ENCODE data around the gene TSPAN7.

DNA sequence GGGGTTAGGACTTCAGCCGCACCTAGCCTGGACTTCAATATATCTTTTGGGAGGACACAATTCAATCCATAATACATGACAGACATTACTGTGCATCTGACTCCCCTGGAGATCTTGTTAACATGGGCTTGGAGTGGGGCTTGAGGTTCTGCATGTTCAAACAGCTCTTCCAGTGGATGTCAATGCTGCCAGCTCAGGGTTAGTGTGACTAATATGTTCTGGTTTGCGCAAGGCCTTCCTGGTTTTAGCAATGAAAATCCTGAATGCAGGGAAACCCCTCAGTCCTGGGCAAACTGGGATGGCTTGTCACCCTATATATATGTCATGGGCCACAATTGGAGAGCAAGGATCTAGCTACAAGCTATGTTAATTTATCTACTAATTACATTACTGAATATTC, 2.7 kb upstream of the TSPAN7 start:
- TF ChIP-seq, protein P1, sequence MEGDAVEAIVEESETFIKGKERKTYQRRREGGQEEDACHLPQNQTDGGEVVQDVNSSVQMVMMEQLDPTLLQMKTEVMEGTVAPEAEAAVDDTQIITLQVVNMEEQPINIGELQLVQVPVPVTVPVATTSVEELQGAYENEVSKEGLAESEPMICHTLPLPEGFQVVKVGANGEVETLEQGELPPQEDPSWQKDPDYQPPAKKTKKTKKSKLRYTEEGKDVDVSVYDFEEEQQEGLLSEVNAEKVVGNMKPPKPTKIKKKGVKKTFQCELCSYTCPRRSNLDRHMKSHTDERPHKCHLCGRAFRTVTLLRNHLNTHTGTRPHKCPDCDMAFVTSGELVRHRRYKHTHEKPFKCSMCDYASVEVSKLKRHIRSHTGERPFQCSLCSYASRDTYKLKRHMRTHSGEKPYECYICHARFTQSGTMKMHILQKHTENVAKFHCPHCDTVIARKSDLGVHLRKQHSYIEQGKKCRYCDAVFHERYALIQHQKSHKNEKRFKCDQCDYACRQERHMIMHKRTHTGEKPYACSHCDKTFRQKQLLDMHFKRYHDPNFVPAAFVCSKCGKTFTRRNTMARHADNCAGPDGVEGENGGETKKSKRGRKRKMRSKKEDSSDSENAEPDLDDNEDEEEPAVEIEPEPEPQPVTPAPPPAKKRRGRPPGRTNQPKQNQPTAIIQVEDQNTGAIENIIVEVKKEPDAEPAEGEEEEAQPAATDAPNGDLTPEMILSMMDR (IDR thresholded peaks at IDR 0.05; ENCODE audit: insufficient read depth, low read length): no peak
- no peak for TF ChIP-seq POLR2AphosphoS5 (IDR thresholded peaks at IDR 0.05; ENCODE audit: low read depth)
- TF ChIP-seq, protein P2, sequence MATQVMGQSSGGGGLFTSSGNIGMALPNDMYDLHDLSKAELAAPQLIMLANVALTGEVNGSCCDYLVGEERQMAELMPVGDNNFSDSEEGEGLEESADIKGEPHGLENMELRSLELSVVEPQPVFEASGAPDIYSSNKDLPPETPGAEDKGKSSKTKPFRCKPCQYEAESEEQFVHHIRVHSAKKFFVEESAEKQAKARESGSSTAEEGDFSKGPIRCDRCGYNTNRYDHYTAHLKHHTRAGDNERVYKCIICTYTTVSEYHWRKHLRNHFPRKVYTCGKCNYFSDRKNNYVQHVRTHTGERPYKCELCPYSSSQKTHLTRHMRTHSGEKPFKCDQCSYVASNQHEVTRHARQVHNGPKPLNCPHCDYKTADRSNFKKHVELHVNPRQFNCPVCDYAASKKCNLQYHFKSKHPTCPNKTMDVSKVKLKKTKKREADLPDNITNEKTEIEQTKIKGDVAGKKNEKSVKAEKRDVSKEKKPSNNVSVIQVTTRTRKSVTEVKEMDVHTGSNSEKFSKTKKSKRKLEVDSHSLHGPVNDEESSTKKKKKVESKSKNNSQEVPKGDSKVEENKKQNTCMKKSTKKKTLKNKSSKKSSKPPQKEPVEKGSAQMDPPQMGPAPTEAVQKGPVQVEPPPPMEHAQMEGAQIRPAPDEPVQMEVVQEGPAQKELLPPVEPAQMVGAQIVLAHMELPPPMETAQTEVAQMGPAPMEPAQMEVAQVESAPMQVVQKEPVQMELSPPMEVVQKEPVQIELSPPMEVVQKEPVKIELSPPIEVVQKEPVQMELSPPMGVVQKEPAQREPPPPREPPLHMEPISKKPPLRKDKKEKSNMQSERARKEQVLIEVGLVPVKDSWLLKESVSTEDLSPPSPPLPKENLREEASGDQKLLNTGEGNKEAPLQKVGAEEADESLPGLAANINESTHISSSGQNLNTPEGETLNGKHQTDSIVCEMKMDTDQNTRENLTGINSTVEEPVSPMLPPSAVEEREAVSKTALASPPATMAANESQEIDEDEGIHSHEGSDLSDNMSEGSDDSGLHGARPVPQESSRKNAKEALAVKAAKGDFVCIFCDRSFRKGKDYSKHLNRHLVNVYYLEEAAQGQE (IDR thresholded peaks at IDR 0.05; ENCODE audit: insufficient replicate concordance, low read depth): no peak
- TF ChIP-seq SPI1 (IDR thresholded peaks at IDR 0.05; ENCODE audit: borderline replicate concordance, low read depth): no peak
